Mammary epithelial cell (primary cell): ENCODE measurements around the gene ABCB9.

Source experiments
- EZH2 ChIP-seq: IDR thresholded peaks from 2 replicates; pipeline ENCODE4 v1.6.1; 2012; ENCODE audit warnings: low read length, inconsistent platforms, borderline replicate concordance
- TF ChIP-seq, protein P1 (sequence below), 2 donors: IDR thresholded peaks in 1 of 2; conservative IDR thresholded peaks in 1 of 2; 2 replicates each; pipeline ENCODE4 v1.5.1; 2011 to 2012; ENCODE audit warnings: inconsistent platforms in 2 of 2, low read length in 2 of 2, mild to moderate bottlenecking in 2 of 2, control low read depth in 1 of 2, low read depth in 1 of 2; ENCODE audit not compliant: insufficient read depth in 1 of 2; ENCODE audit errors: extremely low read depth in 1 of 2

DNA sequence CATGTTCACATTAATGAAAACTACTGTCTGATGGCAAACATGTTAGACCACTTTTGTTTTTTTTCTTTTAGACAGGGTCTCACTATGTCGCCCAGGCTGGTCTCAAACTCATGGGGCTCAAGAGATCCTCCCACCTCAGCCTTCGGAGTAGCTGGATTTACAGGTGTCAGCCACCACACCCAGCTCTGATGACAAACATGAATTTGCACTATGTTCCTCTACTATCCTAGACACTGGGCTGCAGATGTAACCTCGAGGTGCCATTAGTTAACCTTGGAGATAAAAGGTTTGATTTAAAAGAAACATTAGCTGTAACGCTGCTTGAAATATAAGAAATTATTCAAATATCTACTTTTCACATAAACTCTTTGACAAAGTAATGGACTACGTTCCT, 78.4 kb downstream of the ABCB9 start:
- TF ChIP-seq, protein P1, sequence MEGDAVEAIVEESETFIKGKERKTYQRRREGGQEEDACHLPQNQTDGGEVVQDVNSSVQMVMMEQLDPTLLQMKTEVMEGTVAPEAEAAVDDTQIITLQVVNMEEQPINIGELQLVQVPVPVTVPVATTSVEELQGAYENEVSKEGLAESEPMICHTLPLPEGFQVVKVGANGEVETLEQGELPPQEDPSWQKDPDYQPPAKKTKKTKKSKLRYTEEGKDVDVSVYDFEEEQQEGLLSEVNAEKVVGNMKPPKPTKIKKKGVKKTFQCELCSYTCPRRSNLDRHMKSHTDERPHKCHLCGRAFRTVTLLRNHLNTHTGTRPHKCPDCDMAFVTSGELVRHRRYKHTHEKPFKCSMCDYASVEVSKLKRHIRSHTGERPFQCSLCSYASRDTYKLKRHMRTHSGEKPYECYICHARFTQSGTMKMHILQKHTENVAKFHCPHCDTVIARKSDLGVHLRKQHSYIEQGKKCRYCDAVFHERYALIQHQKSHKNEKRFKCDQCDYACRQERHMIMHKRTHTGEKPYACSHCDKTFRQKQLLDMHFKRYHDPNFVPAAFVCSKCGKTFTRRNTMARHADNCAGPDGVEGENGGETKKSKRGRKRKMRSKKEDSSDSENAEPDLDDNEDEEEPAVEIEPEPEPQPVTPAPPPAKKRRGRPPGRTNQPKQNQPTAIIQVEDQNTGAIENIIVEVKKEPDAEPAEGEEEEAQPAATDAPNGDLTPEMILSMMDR (conservative IDR thresholded peaks at IDR 0.05 in 1 of 2, IDR thresholded peaks at IDR 0.05 in 1 of 2; ENCODE audit: extremely low read depth in 1 of 2, insufficient read depth in 1 of 2, low read depth in 1 of 2, low read length in 2 of 2) = no peak
- TF ChIP-seq EZH2 = no peak
